ENCODE data around the gene LRRC27. TPM values are rescaled to one million over a fixed set of nuclear protein-coding genes. Genes with fewer than 3 reads are reported as not detected.

LRRC27 gene
- polyA plus RNA-seq, 3 donors = 3.6 to 12.8 (median 3.6) TPM

- Histone ChIP-seq H3K79me2 (ENCODE audit: insufficient read depth, low read length) (peaks cover 15% of the 10 kb centered on the region), H3K4me2 (replicated peaks; ENCODE audit: extremely low read depth, low read length, poor library complexity, severe bottlenecking) (no peak overlapping the region), H2AFZ (ENCODE audit: insufficient read depth, low read depth, low read length, poor library complexity, severe bottlenecking) (no peak overlapping the region), H3K9ac (ENCODE audit: insufficient read depth, low read length, poor library complexity, severe bottlenecking) (no peak overlapping the region), H4K20me1 (ENCODE audit: insufficient read depth, low read length) (peaks cover 71% of the 10 kb centered on the region), H3K9me3 (replicated peaks in 1 of 2; ENCODE audit: control insufficient read depth in 1 of 2, insufficient read depth in 1 of 2, low read length in 2 of 2) (no peaks in the 10 kb centered on the region), H3K27me3 (ENCODE audit: control insufficient read depth in 2 of 2, insufficient read depth in 2 of 2, low read length in 2 of 2) (peaks cover 4 to 30% of the 10 kb centered on the region in 2 donors), H3K27ac (ENCODE audit: low read depth in 1 of 2, low read length in 2 of 2) (no peak overlapping the region), H3K36me3 (replicated peaks in 1 of 2; ENCODE audit: control insufficient read depth in 1 of 2, insufficient read depth in 2 of 2, low read length in 2 of 2) (no peaks in the 10 kb centered on the region), H3K4me3 (replicated peaks in 1 of 3; ENCODE audit: low read depth in 2 of 3, low read length in 3 of 3) (no peak overlapping the region), H3K4me1 (ENCODE audit: control insufficient read depth in 1 of 2, insufficient read depth in 2 of 2, low read length in 2 of 2) (peaks cover 16 to 24% of the 10 kb centered on the region in 2 donors)
- WGBS (ENCODE audit: insufficient coverage) = 93% methylated on average over 14 of the region's 21 CpGs
- Mint-ChIP-seq H3K36me3 (peaks cover 12 to 14% of the 10 kb centered on the region in 2 donors), H3K9me3 (peaks cover 0 to 11% (median 5%) of the 10 kb centered on the region in 7 donors), H3K27ac (no peak overlapping the region), H3K4me1 (peaks cover 27% of the 10 kb centered on the region), H3K27me3 (ENCODE audit: low read depth in 3 of 3) (peaks cover 20 to 38% (median 24%) of the 10 kb centered on the region in 3 donors), H3K4me3 (peak overlapping the region in 1 of 2 donors; percentile 42)
- no peak for DNase-seq
- TF ChIP-seq CTCF (IDR thresholded peaks at IDR 0.05) = no peak
- intact Hi-C loops (cut with micrococcal nuclease) = loop anchor here (5.0 to 10.0 kb wide), 7 partner anchors 37 to 1070 kb away; partner anchors contain the start of genes ECHS1 (in 1 of the 2), INPP5A (in 1 of the 2) and PAOX (in 1 of the 2)
Measured at GRCh38 chr10:132304756-132305509, 27.1 kb upstream of the LRRC27 start.

GRCh38 chr10:132305654-132306342 lies 26.2 kb upstream of the LRRC27 start:
- Mint-ChIP-seq H3K4me3 (peak overlapping the region; percentile 96 to 97), H3K27ac (no peak overlapping the region), H3K36me3 (peaks cover 12 to 14% of the 10 kb centered on the region in 2 donors), H3K27me3 (ENCODE audit: low read depth in 3 of 3) (peaks cover 23 to 41% (median 24%) of the 10 kb centered on the region in 3 donors), H3K4me1 (peaks cover 24% of the 10 kb centered on the region), H3K9me3 (peaks cover 0 to 11% (median 5%) of the 10 kb centered on the region in 7 donors)
- peaks cover 63% of the 10 kb centered on the region for H4K20me1 ChIP-seq (ENCODE audit: insufficient read depth, low read length)
- peaks cover 4 to 33% of the 10 kb centered on the region in 2 donors for H3K27me3 ChIP-seq (ENCODE audit: control insufficient read depth in 2 of 2, insufficient read depth in 2 of 2, low read length in 2 of 2)
- no peaks in the 10 kb centered on the region for H3K36me3 ChIP-seq (replicated peaks in 1 of 2; ENCODE audit: control insufficient read depth in 1 of 2, insufficient read depth in 2 of 2, low read length in 2 of 2)
- peak overlapping the region; percentile 88 for H3K4me2 ChIP-seq (replicated peaks; ENCODE audit: extremely low read depth, low read length, poor library complexity, severe bottlenecking)
- WGBS (ENCODE audit: insufficient coverage) = 95% methylated on average over 20 of the region's 22 CpGs
- no peak for TF ChIP-seq CTCF (IDR thresholded peaks at IDR 0.05)
- peaks cover 16 to 24% of the 10 kb centered on the region in 2 donors for H3K4me1 ChIP-seq (ENCODE audit: control insufficient read depth in 1 of 2, insufficient read depth in 2 of 2, low read length in 2 of 2)
- no peaks in the 10 kb centered on the region for H3K9me3 ChIP-seq (replicated peaks in 1 of 2; ENCODE audit: control insufficient read depth in 1 of 2, insufficient read depth in 1 of 2, low read length in 2 of 2)
- no peak overlapping the region for H3K4me3 ChIP-seq (replicated peaks in 1 of 3; ENCODE audit: low read depth in 2 of 3, low read length in 3 of 3)
- no peak overlapping the region for H3K9ac ChIP-seq (ENCODE audit: insufficient read depth, low read length, poor library complexity, severe bottlenecking)
- H3K79me2 ChIP-seq (ENCODE audit: insufficient read depth, low read length) = peaks cover 15% of the 10 kb centered on the region
- H3K27ac ChIP-seq (ENCODE audit: low read depth in 1 of 2, low read length in 2 of 2) = no peak overlapping the region
- H2AFZ ChIP-seq (ENCODE audit: insufficient read depth, low read depth, low read length, poor library complexity, severe bottlenecking) = no peak overlapping the region
- no peak for DNase-seq
- intact Hi-C loops (cut with micrococcal nuclease) = loop anchor here (5.0 to 10.0 kb wide), 7 partner anchors 37 to 1069 kb away; partner anchors contain the start of genes ECHS1 (in 1 of the 2), INPP5A (in 1 of the 2) and PAOX (in 1 of the 2)
